HEK293 (cell line): ENCODE data around the gene HRNR.

Experiments used
- ATF2 ChIP-seq: fragments of 450-650 bp; formaldehyde crosslinking; IDR thresholded peaks from 2 replicates; pipeline ENCODE4 v1.5.1; 2016; ENCODE audit warnings: missing biosample characterization, missing genetic modification characterization, low read depth
- BCL11A ChIP-seq: fragments of 450-650 bp; formaldehyde crosslinking; IDR thresholded peaks from 2 replicates; pipeline ENCODE4 v1.5.1; 2016; ENCODE audit warnings: low read depth, missing biosample characterization, missing genetic modification characterization
- ELK4 ChIP-seq: IDR thresholded peaks from 2 replicates; pipeline ENCODE4 v1.6.1; 2011; ENCODE audit warnings: mild to moderate bottlenecking, low read depth, low read length, borderline replicate concordance
- TCF7L2 ChIP-seq: IDR thresholded peaks from 2 replicates; pipeline ENCODE4 v1.6.1; 2011; ENCODE audit warnings: low read depth, mild to moderate bottlenecking, inconsistent platforms, low read length, moderate library complexity, borderline replicate concordance
- YY1 ChIP-seq: fragments of 450-650 bp; formaldehyde crosslinking; IDR thresholded peaks from 2 replicates; pipeline ENCODE4 v1.5.1; 2018; ENCODE audit warnings: missing biosample characterization, missing genetic modification characterization
- ZBTB49 ChIP-seq: fragments of 450-650 bp; formaldehyde crosslinking; IDR thresholded peaks from 2 replicates; pipeline ENCODE4 v1.5.1; 2016; ENCODE audit warnings: missing biosample characterization, missing genetic modification characterization, low read depth
- ZEB2 ChIP-seq: fragments of 450-650 bp; formaldehyde crosslinking; IDR thresholded peaks from 2 replicates; pipeline ENCODE4 v1.5.1; 2016; ENCODE audit warnings: missing biosample characterization, missing genetic modification characterization
- ZFP69B ChIP-seq: fragments of 450-650 bp; formaldehyde crosslinking; IDR thresholded peaks from 2 replicates; pipeline ENCODE4 v1.5.1; 2016; ENCODE audit warnings: missing biosample characterization, missing genetic modification characterization
- ZNF140 ChIP-seq: fragments of 450-650 bp; formaldehyde crosslinking; IDR thresholded peaks from 2 replicates; pipeline ENCODE4 v1.5.1; 2016; ENCODE audit warnings: missing biosample characterization, missing genetic modification characterization
- ZNF146 ChIP-seq: fragments of 450-650 bp; formaldehyde crosslinking; IDR thresholded peaks from 2 replicates; pipeline ENCODE4 v1.5.1; 2016; ENCODE audit warnings: missing biosample characterization, missing genetic modification characterization
- ZNF16 ChIP-seq: fragments of 450-650 bp; formaldehyde crosslinking; IDR thresholded peaks from 2 replicates; pipeline ENCODE4 v1.5.1; 2016; ENCODE audit warnings: low read depth, missing biosample characterization, missing genetic modification characterization
- ZNF169 ChIP-seq: fragments of 450-650 bp; formaldehyde crosslinking; IDR thresholded peaks from 2 replicates; pipeline ENCODE4 v1.5.1; 2016; ENCODE audit warnings: missing biosample characterization, missing genetic modification characterization
- ZNF24 ChIP-seq: fragments of 450-650 bp; formaldehyde crosslinking; IDR thresholded peaks from 2 replicates; pipeline ENCODE4 v1.5.1; 2016; ENCODE audit warnings: missing biosample characterization, missing genetic modification characterization
- ZNF248 ChIP-seq: fragments of 450-650 bp; formaldehyde crosslinking; IDR thresholded peaks from 2 replicates; pipeline ENCODE4 v1.5.1; 2017; ENCODE audit warnings: missing biosample characterization, missing genetic modification characterization
- ZNF274 ChIP-seq, 2 experiments: fragments of 200-500 bp in 1 of 2; fragments of 450-650 bp in 1 of 2; sonication (Bioruptor generic) in 1 of 2; formaldehyde crosslinking in 1 of 2; IDR thresholded peaks; 2 replicates each; pipeline versions ENCODE4 v1.5.1 to v1.6.1; 2014 to 2016; ENCODE audit warnings: borderline replicate concordance in 1 of 2, inconsistent platforms in 1 of 2, low read length in 1 of 2, missing biosample characterization in 1 of 2, missing genetic modification characterization in 1 of 2
- ZNF398 ChIP-seq: fragments of 450-650 bp; formaldehyde crosslinking; IDR thresholded peaks from 2 replicates; pipeline ENCODE4 v1.5.1; 2017; ENCODE audit warnings: missing biosample characterization, missing genetic modification characterization
- ZNF488 ChIP-seq: fragments of 450-650 bp; formaldehyde crosslinking; IDR thresholded peaks from 2 replicates; pipeline ENCODE4 v1.5.1; 2016; ENCODE audit warnings: missing biosample characterization, missing genetic modification characterization
- ZNF510 ChIP-seq: fragments of 450-650 bp; formaldehyde crosslinking; IDR thresholded peaks from 2 replicates; pipeline ENCODE4 v1.5.1; 2018; ENCODE audit warnings: mild to moderate bottlenecking, missing genetic modification characterization, missing biosample characterization; ENCODE audit not compliant: insufficient replicate concordance
- ZNF518A ChIP-seq: fragments of 450-650 bp; formaldehyde crosslinking; conservative IDR thresholded peaks from 2 replicates; pipeline ENCODE4 v1.5.1; 2016; ENCODE audit warnings: low read depth, missing biosample characterization, missing genetic modification characterization
- ZNF521 ChIP-seq: fragments of 450-650 bp; formaldehyde crosslinking; IDR thresholded peaks from 2 replicates; pipeline ENCODE4 v1.5.1; 2017; ENCODE audit warnings: missing biosample characterization, mild to moderate bottlenecking, missing genetic modification characterization
- ZNF660 ChIP-seq: fragments of 450-650 bp; IDR thresholded peaks from 2 replicates; pipeline ENCODE4 v1.5.1; 2018; ENCODE audit warnings: missing biosample characterization, mild to moderate bottlenecking, missing genetic modification characterization
- ZNF707 ChIP-seq: fragments of 450-650 bp; formaldehyde crosslinking; IDR thresholded peaks from 2 replicates; pipeline ENCODE4 v1.5.1; 2016; ENCODE audit warnings: missing biosample characterization, missing genetic modification characterization
- ZNF747 ChIP-seq: fragments of 450-650 bp; formaldehyde crosslinking; IDR thresholded peaks from 2 replicates; pipeline ENCODE4 v1.5.1; 2016; ENCODE audit warnings: missing biosample characterization, missing genetic modification characterization
- ZNF776 ChIP-seq: fragments of 450-650 bp; formaldehyde crosslinking; IDR thresholded peaks from 2 replicates; pipeline ENCODE4 v1.5.0; 2017; ENCODE audit warnings: missing biosample characterization, missing genetic modification characterization, borderline replicate concordance
- ZNF792 ChIP-seq: fragments of 450-650 bp; formaldehyde crosslinking; IDR thresholded peaks from 2 replicates; pipeline ENCODE4 v1.5.1; 2016; ENCODE audit warnings: missing biosample characterization, missing genetic modification characterization
- ZNF843 ChIP-seq: fragments of 450-650 bp; formaldehyde crosslinking; IDR thresholded peaks from 2 replicates; pipeline ENCODE4 v1.5.1; 2016; ENCODE audit warnings: missing biosample characterization, missing genetic modification characterization

Gene HRNR

GRCh38 chr1:152188673-152189591, 35.1 kb downstream of the HRNR start (continued):
- TF ChIP-seq ZNF776 (no peak), ZBTB49 (no peak), ZNF248 (tag by site-specific recombination) (no peak), ZFP69B (tag by site-specific recombination) (no peak), ELK4 (no peak), ZNF274 (IDR thresholded peaks at IDR 0.05; ENCODE audit: low read length) (no peak), ZNF274 (tag by site-specific recombination; IDR thresholded peaks at IDR 0.05; ENCODE audit: borderline replicate concordance) (no peak), YY1 (no peak), ZNF747 (no peak), TCF7L2 (no peak), ZNF510 (tag by site-specific recombination) (no peak), ZNF518A (tag by site-specific recombination) (peak; percentile 85), ZNF792 (tag by site-specific recombination) (no peak), ZNF140 (no peak), ZNF660 (tag by site-specific recombination) (peak; percentile 30; the same call in 1 of the 2 replicates), ZNF146 (tag by site-specific recombination) (no peak), ZNF521 (no peak), ATF2 (no peak), ZEB2 (tag by site-specific recombination) (no peak), ZNF398 (tag by site-specific recombination) (no peak), ZNF488 (tag by site-specific recombination) (no peak), ZNF707 (tag by site-specific recombination) (no peak), BCL11A (tag by site-specific recombination) (no peak), ZNF843 (tag by site-specific recombination) (no peak), ZNF169 (tag by site-specific recombination) (no peak), ZNF16 (tag by site-specific recombination) (no peak), ZNF24 (tag by site-specific recombination) (no peak)
